Stimulated activated CD8-positive, alpha-beta memory T cell treated with anti-CD3 and anti-CD28 coated beads, Interleukin-2, amount 100 ng/mL, for 48 hours (primary cell): ENCODE measurements around the gene CSPG4.
"Not testable (repeated sequence)": the region's sequence is repeated elsewhere in the genome, so short reads cannot be mapped to it uniquely, and the experiment has no call there.

Source experiments
- DNase-seq, 2 donors: peaks; one replicate each; pipeline ENCODE4 v3.0.0-alpha.2; 2020; ENCODE audit warnings: low read depth in 2 of 2

CSPG4 gene

GRCh38 chr15:75692311-75692710 lies 20.3 kb downstream of the CSPG4 start:
- not testable (repeated sequence) for DNase-seq

GRCh38 chr15:75689429-75689828 lies 23.2 kb downstream of the CSPG4 start:
- not testable (repeated sequence) for DNase-seq

- DNase-seq, result no peak
Observed at GRCh38 chr15:75688831-75689230, 23.8 kb downstream of the CSPG4 start.

- no peak for DNase-seq
Observed at GRCh38 chr15:75688278-75688557, 24.4 kb downstream of the CSPG4 start.

GRCh38 chr15:75687486-75688277 lies 25.0 kb downstream of the CSPG4 start:
- no peak for DNase-seq

- DNase-seq, result peak; percentile 52 to 80
Observed at GRCh38 chr15:75686212-75686642, 26.4 kb downstream of the CSPG4 start.

GRCh38 chr15:75685195-75685594 lies 27.5 kb downstream of the CSPG4 start:
- no peak for DNase-seq

GRCh38 chr15:75684648-75685047 lies 28.0 kb downstream of the CSPG4 start:
- DNase-seq, result no peak

- peak; percentile 65 to 69 for DNase-seq
Observed at GRCh38 chr15:75683646-75684312, 28.9 kb downstream of the CSPG4 start.

GRCh38 chr15:75682181-75683135 lies 30.2 kb downstream of the CSPG4 start:
- DNase-seq, result no peak

- no peak for DNase-seq
Observed at GRCh38 chr15:75680007-75680789, 32.5 kb downstream of the CSPG4 start.

- not testable (repeated sequence) for DNase-seq
Observed at GRCh38 chr15:75678324-75678690, 34.3 kb downstream of the CSPG4 start.

GRCh38 chr15:75677465-75678323 lies 35.0 kb downstream of the CSPG4 start:
- DNase-seq, result no peak

- DNase-seq, result no peak
Observed at GRCh38 chr15:75676688-75677464, 35.8 kb downstream of the CSPG4 start.

GRCh38 chr15:75675579-75676404 lies 36.9 kb downstream of the CSPG4 start:
- DNase-seq, result no peak

GRCh38 chr15:75674366-75674765 lies 38.3 kb downstream of the CSPG4 start:
- DNase-seq, result no peak

GRCh38 chr15:75673426-75674235 lies 39.0 kb downstream of the CSPG4 start:
- no peak for DNase-seq
